Gastrocnemius medialis (tissue), 4 donors: ENCODE results near the gene EPAS1. TPM values are rescaled to one million over a fixed set of nuclear protein-coding genes. Genes with fewer than 3 reads are reported as not detected.
A peak's percentile ranks its signal among the peaks of the same experiment; 100 is the strongest.

ENCODE experiments used
- ATAC-seq, 2 donors: fragments of 150-250 bp; one replicate each; pipeline ENCODE4 v1.9.1; 2016
- DNase-seq, 2 donors: peaks; one replicate each; pipeline ENCODE4 v3.0.0-alpha.2; 2019
- H3K27ac ChIP-seq, 4 donors: fragments of 200-600 bp; sonication (generic); 1 replicate in 1 of 4; 2 replicates in 3 of 4; pipeline ENCODE4 v1.5.1; 2016 to 2018; ENCODE audit warnings: mild to moderate bottlenecking in 2 of 4, moderate library complexity in 1 of 4
- H3K27me3 ChIP-seq, 3 donors: fragments of 200-600 bp; sonication (generic) in 2 of 3; 1 replicate in 1 of 3; 2 replicates in 2 of 3; pipeline versions ENCODE4 v1.5.1 to v1.6.0; 2016 to 2019; ENCODE audit warnings: mild to moderate bottlenecking in 1 of 3, moderate library complexity in 1 of 3
- H3K36me3 ChIP-seq, 2 donors: fragments of 200-600 bp; sonication (generic) in 1 of 2; one replicate each; pipeline ENCODE4 v1.5.1; 2017 to 2018
- H3K4me1 ChIP-seq, 2 donors: fragments of 200-600 bp; sonication (generic) in 1 of 2; one replicate each; pipeline ENCODE4 v1.5.1; 2016 to 2017; ENCODE audit warnings: mild to moderate bottlenecking in 2 of 2
- H3K4me3 ChIP-seq, 4 donors: fragments of 200-600 bp; sonication (generic) in 3 of 4; 1 replicate in 1 of 4; 2 replicates in 3 of 4; pipeline ENCODE4 v1.5.1; 2016 to 2019; ENCODE audit warnings: mild to moderate bottlenecking in 2 of 4
- H3K9me3 ChIP-seq, 3 donors: fragments of 200-600 bp; sonication (generic) in 2 of 3; 1 replicate in 1 of 3; 2 replicates in 2 of 3; pipeline ENCODE4 v1.5.1; 2016 to 2019
- POLR2A ChIP-seq, 2 donors: fragments of 450-650 bp; IDR thresholded peaks; one replicate each; pipeline ENCODE4 v1.6.1; 2017; ENCODE audit warnings: antibody characterized with exemption in 2 of 2, mild to moderate bottlenecking in 2 of 2, moderate library complexity in 2 of 2
- in situ Hi-C, 4 donors: fragments of 200-750 bp; cut with MboI; loops; one replicate each; pipeline versions ENCODE4 v1.15.0 to v1.8.0; 2017; ENCODE audit warnings: low sequenced_read_pairs in 4 of 4
- intact Hi-C: fragments of 100-400 bp; cut with DNase I; formaldehyde crosslinking; loops from one replicate; pipeline ENCODE4 v1.15.1; 2023; ENCODE audit warnings: low total_unique reads
- total RNA-seq, 4 donors: library from RNA; depleted of rRNA; stranded (reverse); fragments of >200 nt; gene quantifications; one replicate each; pipeline versions ENCODE4 v1.1.0 to v1.2.3, GENCODE V29; 2016
- TF ChIP-seq, protein P1 (sequence below), 5 experiments: fragments of 450-650 bp in 3 of 5; fragments of 200-600 bp in 2 of 5; sonication (generic) in 2 of 5; IDR thresholded peaks in 4 of 5; conservative IDR thresholded peaks in 1 of 5; 1 replicate in 4 of 5; 2 replicates in 1 of 5; pipeline ENCODE4 v1.5.1; 2016 to 2019; ENCODE audit warnings: antibody characterized with exemption in 5 of 5, mild to moderate bottlenecking in 3 of 5, moderate library complexity in 3 of 5

The EPAS1 gene
- total RNA-seq, 4 donors from 2014 or later = 61.5 to 95.1 (median 90.0) TPM

DNA sequence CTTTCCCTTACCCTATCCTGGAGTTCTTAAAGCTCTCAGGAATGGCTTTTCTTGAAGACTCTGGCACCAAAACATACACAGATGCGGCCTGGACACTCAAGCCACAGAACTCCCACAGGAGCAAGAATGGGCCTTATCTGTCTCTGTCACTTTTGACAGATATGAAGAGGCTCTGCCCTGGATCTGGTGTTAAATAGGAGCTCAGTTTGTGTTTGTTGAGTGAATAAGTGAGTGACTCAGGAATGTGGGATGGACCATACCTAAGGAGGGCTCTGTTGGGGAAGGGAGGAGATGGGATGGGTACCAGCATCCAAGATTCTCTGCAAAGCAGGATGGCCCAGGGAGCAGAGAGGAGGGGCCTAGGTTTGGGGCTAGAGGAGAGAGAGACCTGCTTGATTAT is 33.9 kb upstream of the EPAS1 start:
- peaks cover 10 to 31% of the 10 kb centered on the region in 2 donors for H3K4me1 ChIP-seq
- no peak overlapping the region for H3K27ac ChIP-seq
- H3K27me3 ChIP-seq = no peaks in the 10 kb centered on the region
- intact Hi-C loops = no loop called here
- no peak for TF ChIP-seq POLR2A (IDR thresholded peaks at IDR 0.05)
- TF ChIP-seq, protein P1, sequence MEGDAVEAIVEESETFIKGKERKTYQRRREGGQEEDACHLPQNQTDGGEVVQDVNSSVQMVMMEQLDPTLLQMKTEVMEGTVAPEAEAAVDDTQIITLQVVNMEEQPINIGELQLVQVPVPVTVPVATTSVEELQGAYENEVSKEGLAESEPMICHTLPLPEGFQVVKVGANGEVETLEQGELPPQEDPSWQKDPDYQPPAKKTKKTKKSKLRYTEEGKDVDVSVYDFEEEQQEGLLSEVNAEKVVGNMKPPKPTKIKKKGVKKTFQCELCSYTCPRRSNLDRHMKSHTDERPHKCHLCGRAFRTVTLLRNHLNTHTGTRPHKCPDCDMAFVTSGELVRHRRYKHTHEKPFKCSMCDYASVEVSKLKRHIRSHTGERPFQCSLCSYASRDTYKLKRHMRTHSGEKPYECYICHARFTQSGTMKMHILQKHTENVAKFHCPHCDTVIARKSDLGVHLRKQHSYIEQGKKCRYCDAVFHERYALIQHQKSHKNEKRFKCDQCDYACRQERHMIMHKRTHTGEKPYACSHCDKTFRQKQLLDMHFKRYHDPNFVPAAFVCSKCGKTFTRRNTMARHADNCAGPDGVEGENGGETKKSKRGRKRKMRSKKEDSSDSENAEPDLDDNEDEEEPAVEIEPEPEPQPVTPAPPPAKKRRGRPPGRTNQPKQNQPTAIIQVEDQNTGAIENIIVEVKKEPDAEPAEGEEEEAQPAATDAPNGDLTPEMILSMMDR (IDR thresholded peaks at IDR 0.05 in 4 of 5, conservative IDR thresholded peaks at IDR 0.05 in 1 of 5) = no peak
- H3K9me3 ChIP-seq = no peaks in the 10 kb centered on the region
- in situ Hi-C loops = no loop called here
- ATAC-seq (no peak), DNase-seq (no peak)
- no peaks in the 10 kb centered on the region for H3K36me3 ChIP-seq
- H3K4me3 ChIP-seq = no peak overlapping the region

GRCh38 chr2:46264447-46264846 is 32.8 kb upstream of the EPAS1 start:
- ATAC-seq (no peak), DNase-seq (no peak)
- TF ChIP-seq, protein P1 (IDR thresholded peaks at IDR 0.05 in 4 of 5, conservative IDR thresholded peaks at IDR 0.05 in 1 of 5) = no peak
- TF ChIP-seq POLR2A (IDR thresholded peaks at IDR 0.05) = no peak
- no peak overlapping the region for H3K4me3 ChIP-seq
- intact Hi-C loops = no loop called here
- in situ Hi-C loops = no loop called here
- H3K4me1 ChIP-seq = peaks cover 2 to 28% of the 10 kb centered on the region in 2 donors
- H3K27me3 ChIP-seq = no peaks in the 10 kb centered on the region
- H3K36me3 ChIP-seq = no peaks in the 10 kb centered on the region
- H3K27ac ChIP-seq = no peak overlapping the region
- no peaks in the 10 kb centered on the region for H3K9me3 ChIP-seq

DNA sequence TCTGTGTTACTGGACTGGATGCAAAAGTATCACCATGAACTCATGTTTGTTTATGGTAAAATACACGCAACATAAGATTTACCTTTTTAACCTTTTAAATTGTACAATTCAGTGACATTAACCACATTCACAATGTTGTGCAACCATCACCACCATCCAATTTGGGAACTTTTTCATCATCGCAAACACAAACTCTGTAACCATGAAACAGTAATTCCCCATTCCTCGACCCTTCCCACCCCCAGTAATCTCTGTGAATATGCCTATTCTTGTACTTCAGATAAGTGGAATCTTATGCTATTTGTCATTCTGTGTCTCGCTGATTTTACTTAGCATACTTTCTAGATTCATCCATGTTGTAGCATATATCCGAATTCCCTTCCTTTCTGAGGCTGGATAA is 31.1 kb upstream of the EPAS1 start:
- in situ Hi-C loops = no loop called here
- TF ChIP-seq, protein P1 (IDR thresholded peaks at IDR 0.05 in 4 of 5, conservative IDR thresholded peaks at IDR 0.05 in 1 of 5) = no peak
- TF ChIP-seq POLR2A (IDR thresholded peaks at IDR 0.05) = no peak
- H3K9me3 ChIP-seq = no peaks in the 10 kb centered on the region
- no peaks in the 10 kb centered on the region for H3K36me3 ChIP-seq
- intact Hi-C loops = no loop called here
- H3K27me3 ChIP-seq = no peaks in the 10 kb centered on the region
- H3K4me1 ChIP-seq = peaks cover 0 to 13% of the 10 kb centered on the region in 2 donors
- no peak overlapping the region for H3K27ac ChIP-seq
- ATAC-seq (no peak), DNase-seq (no peak)
- H3K4me3 ChIP-seq = no peak overlapping the region

GRCh38 chr2:46267616-46268015 is 29.6 kb upstream of the EPAS1 start:
- no peak for TF ChIP-seq POLR2A (IDR thresholded peaks at IDR 0.05)
- TF ChIP-seq, protein P1 (IDR thresholded peaks at IDR 0.05 in 4 of 5, conservative IDR thresholded peaks at IDR 0.05 in 1 of 5) = no peak
- no peaks in the 10 kb centered on the region for H3K36me3 ChIP-seq
- no peaks in the 10 kb centered on the region for H3K27me3 ChIP-seq
- no peaks in the 10 kb centered on the region for H3K9me3 ChIP-seq
- in situ Hi-C loops (no loop called here), intact Hi-C loops (no loop called here)
- no peak overlapping the region for H3K4me3 ChIP-seq
- H3K4me1 ChIP-seq = peaks cover 0 to 13% of the 10 kb centered on the region in 2 donors
- DNase-seq (no peak), ATAC-seq (no peak)
- peak overlapping the region in 3 of 4 donors; percentile 18 to 26 (median 23) for H3K27ac ChIP-seq

- Histone ChIP-seq H3K36me3 (no peaks in the 10 kb centered on the region), H3K4me3 (no peak overlapping the region), H3K27ac (peak overlapping the region in 2 of 4 donors; percentile 18 to 26), H3K4me1 (peaks cover 0 to 13% of the 10 kb centered on the region in 2 donors), H3K27me3 (no peaks in the 10 kb centered on the region), H3K9me3 (no peaks in the 10 kb centered on the region)
- TF ChIP-seq, protein P1 (IDR thresholded peaks at IDR 0.05 in 4 of 5, conservative IDR thresholded peaks at IDR 0.05 in 1 of 5) = no peak
- no peak for TF ChIP-seq POLR2A (IDR thresholded peaks at IDR 0.05)
- in situ Hi-C loops = no loop called here
- intact Hi-C loops = no loop called here
- DNase-seq (no peak), ATAC-seq (no peak)
Measured at GRCh38 chr2:46268196-46268595, 29.0 kb upstream of the EPAS1 start.
